GM12878 (cell line): ENCODE measurements around the gene ALAS1. TPM values are rescaled to one million over a fixed set of nuclear protein-coding genes. Genes with fewer than 3 reads are reported as not detected.

Source experiments
- ATAC-seq: fragments of 200-7000 bp; cut with Tn5 transposase; 3 replicates; pipeline ENCODE4 v1.9.1; 2020; ENCODE audit warnings: mild to moderate bottlenecking, moderate library complexity
- BruUV-seq: library from RNA; stranded (reverse); fragments of 400-500 nt; replicated peaks from 2 replicates; lab custom pipeline; 2021; lab: Mats Ljungman, UMichigan
- CTCF ChIA-PET: fragments of 300-600 bp; sonication (Branson Sonifier 250); formaldehyde crosslinking; extraction: SDS; loops from one replicate; lab custom pipeline; 2021; ENCODE audit warnings: inconsistent platforms; lab: Yijun Ruan, JAX
- POLR2A ChIA-PET: fragments of 350-600 bp; formaldehyde crosslinking; extraction: SDS; loops from one replicate; lab custom pipeline; 2021; ENCODE audit warnings: inconsistent platforms; lab: Charles Lee
- RAD21 ChIA-PET: fragments of 300-600 bp; sonication (Branson Sonifier 250); formaldehyde crosslinking; loops from one replicate; lab custom pipeline; 2023; ENCODE audit warnings: antibody characterized with exemption; ENCODE audit not compliant: unreplicated experiment; lab: Charles Lee
- SMC1A ChIA-PET: fragments of 300-600 bp; sonication (Branson Sonifier 250); formaldehyde crosslinking; loops from one replicate; lab custom pipeline; 2023; ENCODE audit not compliant: unreplicated experiment, uncharacterized antibody; lab: Charles Lee
- DNase-seq: peaks from one replicate; pipeline ENCODE4 v3.0.0-alpha.2; 2011; ENCODE audit warnings: low read depth, low spot score
- FAIRE-seq: peaks from 3 replicates; lab custom pipeline; 2011; peaks lifted over from hg19 to GRCh38; lab: Jason Lieb, UNC
- H2AFZ ChIP-seq: 2 replicates; pipeline ENCODE4 v1.6.0; 2011; ENCODE audit warnings: low read depth, low read length, control low read depth; ENCODE audit not compliant: control insufficient read depth
- H3K27ac ChIP-seq: 2 replicates; pipeline ENCODE4 v1.5.1; 2011; ENCODE audit warnings: control low read depth; ENCODE audit not compliant: control insufficient read depth, insufficient read depth
- H3K27me3 ChIP-seq, 2 experiments: replicated peaks in 1 of 2; 2 replicates each; pipeline versions ENCODE4 v1.6.0 to v1.6.1; 2011; ENCODE audit warnings: low read length in 1 of 2; ENCODE audit not compliant: control insufficient read depth in 2 of 2, insufficient read depth in 2 of 2
- H3K36me3 ChIP-seq, 2 experiments: 2 replicates each; pipeline ENCODE4 v1.5.1; 2011; ENCODE audit warnings: low read length in 1 of 2; ENCODE audit not compliant: control insufficient read depth in 2 of 2, insufficient read depth in 2 of 2
- H3K4me1 ChIP-seq: 2 replicates; pipeline ENCODE4 v1.6.1; 2011; ENCODE audit warnings: mild to moderate bottlenecking, low read length, moderate library complexity, mixed read lengths; ENCODE audit not compliant: control insufficient read depth, insufficient read depth
- H3K4me2 ChIP-seq: 2 replicates; pipeline ENCODE4 v1.6.0; 2011; ENCODE audit warnings: control low read depth; ENCODE audit not compliant: control insufficient read depth, insufficient read depth
- H3K4me3 ChIP-seq: fragments of 200-600 bp; sonication (generic); 2 replicates; pipeline ENCODE4 v1.5.1; 2016
- H3K79me2 ChIP-seq: 2 replicates; pipeline ENCODE4 v1.6.0; 2011; ENCODE audit warnings: low read length; ENCODE audit not compliant: control insufficient read depth, insufficient read depth
- H3K9ac ChIP-seq: 2 replicates; pipeline ENCODE4 v1.8.0; 2011; ENCODE audit warnings: low read length, control low read depth, mixed read lengths; ENCODE audit not compliant: control insufficient read depth, insufficient read depth
- H3K9me3 ChIP-seq: replicated peaks from 3 replicates; pipeline ENCODE4 v1.5.1; 2011; ENCODE audit warnings: mild to moderate bottlenecking, low read length; ENCODE audit not compliant: control insufficient read depth, insufficient read depth
- H4K20me1 ChIP-seq: 2 replicates; pipeline ENCODE4 v1.6.0; 2011; ENCODE audit not compliant: control insufficient read depth, insufficient read depth
- BMI1 ChIP-seq: fragments of 450-650 bp; IDR thresholded peaks from 2 replicates; pipeline ENCODE4 v1.6.1; 2016; ENCODE audit warnings: mild to moderate bottlenecking, moderate library complexity, borderline replicate concordance
- CHD2 ChIP-seq: IDR thresholded peaks from 2 replicates; pipeline ENCODE4 v1.6.1; 2011; ENCODE audit warnings: low read depth, low read length, improper control_type of control experiment, borderline replicate concordance
- DPF2 ChIP-seq: fragments of 450-650 bp; IDR thresholded peaks from 2 replicates; pipeline ENCODE4 v1.6.1; 2017; ENCODE audit warnings: mild to moderate bottlenecking
- ETV6 ChIP-seq, 2 experiments: fragments of 450-650 bp in 1 of 2; IDR thresholded peaks in 1 of 2; conservative IDR thresholded peaks in 1 of 2; 2 replicates each; pipeline ENCODE4 v1.6.1; 2014; ENCODE audit warnings: antibody characterized with exemption in 1 of 2, borderline replicate concordance in 1 of 2, low read depth in 1 of 2, mild to moderate bottlenecking in 1 of 2, moderate library complexity in 1 of 2
- FOXM1 ChIP-seq: IDR thresholded peaks from 2 replicates; pipeline ENCODE4 v1.6.1; 2012; ENCODE audit warnings: low read depth, mild to moderate bottlenecking, inconsistent platforms, low read length, moderate library complexity
- HCFC1 ChIP-seq: fragments of 150-350 bp; IDR thresholded peaks from 2 replicates; pipeline ENCODE4 v1.6.1; 2014; ENCODE audit warnings: low read length
- KDM1A ChIP-seq: fragments of 200-600 bp; sonication (generic); IDR thresholded peaks from 2 replicates; pipeline ENCODE4 v1.6.1; 2016; ENCODE audit warnings: borderline replicate concordance
- LARP7 ChIP-seq: fragments of 450-650 bp; IDR thresholded peaks from 2 replicates; pipeline ENCODE4 v1.6.1; 2017; ENCODE audit warnings: mild to moderate bottlenecking
- POLR2AphosphoS5 ChIP-seq: IDR thresholded peaks from 2 replicates; pipeline ENCODE4 v1.6.1; 2011; ENCODE audit warnings: mild to moderate bottlenecking, low read length, inconsistent platforms
- RELA ChIP-seq: fragments of 450-650 bp; IDR thresholded peaks from 2 replicates; pipeline ENCODE4 v1.8.0; 2014; ENCODE audit warnings: borderline replicate concordance; ENCODE audit not compliant: partially characterized antibody
- SIN3A ChIP-seq: IDR thresholded peaks from 2 replicates; pipeline ENCODE4 v1.6.1; 2012; ENCODE audit warnings: low read depth, low read length, improper control_type of control experiment
- TAF1 ChIP-seq: IDR thresholded peaks from 2 replicates; pipeline ENCODE4 v1.6.1; 2011; ENCODE audit warnings: mild to moderate bottlenecking, low read depth, low read length, borderline replicate concordance
- ZBED1 ChIP-seq: IDR thresholded peaks from 2 replicates; pipeline ENCODE4 v1.6.1; 2016; ENCODE audit warnings: borderline replicate concordance
- ZNF384 ChIP-seq: IDR thresholded peaks from 2 replicates; pipeline ENCODE4 v1.6.1; 2012; ENCODE audit warnings: low read depth, mild to moderate bottlenecking, low read length, improper control_type of control experiment, borderline replicate concordance
- WGBS: methylation state at CpG from one replicate; pipeline ENCODE4 v1.1.6; 2016; ENCODE audit warnings: low lambda C conversion rate; ENCODE audit not compliant: insufficient replicate concordance, insufficient coverage; ENCODE audit errors: missing lambda C conversion rate; 5-methylcytosine and 5-hydroxymethylcytosine counted together
- in situ Hi-C: fragments of 300-500 bp; cut with MboI; formaldehyde crosslinking; loops from 9 replicates; pipeline ENCODE4 v1.14.3; 2018; ENCODE audit warnings: mixed read lengths
- intact Hi-C: fragments of 100-400 bp; cut with micrococcal nuclease; formaldehyde crosslinking; loops from one replicate; pipeline ENCODE4 v1.14.2; 2022; ENCODE audit not compliant: unreplicated experiment
- polyA plus RNA-seq, 11 experiments: library from polyadenylated mRNA; depleted of rRNA in 4 of 11; unstranded in 6 of 11; stranded (reverse) in 5 of 11; fragments of >200 nt; fragmentation: Nextera tagmentation in 4 of 11; fragmentation: Illumina TruSeq in 1 of 11; extraction: Ambion mirVana in 4 of 11; extraction: Trizol in 1 of 11; gene quantifications; 1 replicate in 1 of 11; 2 replicates in 10 of 11; pipeline versions ENCODE4 v1.2.1 to v1.2.3, GENCODE V29; 2011 to 2016; ENCODE audit warnings: inconsistent platforms in 2 of 11, missing spikeins in 2 of 11, low read depth in 1 of 11
- total RNA-seq, 4 experiments: library from RNA; depleted of rRNA in 3 of 4; stranded (reverse); fragments of >200 nt in 3 of 4; fragmentation: Illumina TruSeq in 1 of 4; extraction: Trizol in 1 of 4; gene quantifications; 2 replicates each; pipeline versions ENCODE4 v1.2.1 to v1.2.3, GENCODE V29; 2013 to 2021
- TF ChIP-seq, protein P1 (sequence below): IDR thresholded peaks from 2 replicates; pipeline ENCODE4 v1.6.1; 2012; ENCODE audit warnings: low read depth, low read length, improper control_type of control experiment
- TF ChIP-seq, protein P2 (sequence below): IDR thresholded peaks from 2 replicates; pipeline ENCODE4 v1.6.1; 2012; ENCODE audit warnings: low read length, inconsistent platforms
- TF ChIP-seq, protein P3 (sequence below): IDR thresholded peaks from 2 replicates; pipeline ENCODE4 v1.6.1; 2011; ENCODE audit warnings: borderline replicate concordance, low read depth, mild to moderate bottlenecking, moderate library complexity, low read length; ENCODE audit not compliant: insufficient read depth, poor library complexity, severe bottlenecking

The ALAS1 gene
- total and polyA plus RNA-seq, 10 of the 15 experiments (the other 5 are each of a cell fraction or from before 2014, with no cell fraction given) = 69.9 to 115 (median 94.1) TPM

DNA sequence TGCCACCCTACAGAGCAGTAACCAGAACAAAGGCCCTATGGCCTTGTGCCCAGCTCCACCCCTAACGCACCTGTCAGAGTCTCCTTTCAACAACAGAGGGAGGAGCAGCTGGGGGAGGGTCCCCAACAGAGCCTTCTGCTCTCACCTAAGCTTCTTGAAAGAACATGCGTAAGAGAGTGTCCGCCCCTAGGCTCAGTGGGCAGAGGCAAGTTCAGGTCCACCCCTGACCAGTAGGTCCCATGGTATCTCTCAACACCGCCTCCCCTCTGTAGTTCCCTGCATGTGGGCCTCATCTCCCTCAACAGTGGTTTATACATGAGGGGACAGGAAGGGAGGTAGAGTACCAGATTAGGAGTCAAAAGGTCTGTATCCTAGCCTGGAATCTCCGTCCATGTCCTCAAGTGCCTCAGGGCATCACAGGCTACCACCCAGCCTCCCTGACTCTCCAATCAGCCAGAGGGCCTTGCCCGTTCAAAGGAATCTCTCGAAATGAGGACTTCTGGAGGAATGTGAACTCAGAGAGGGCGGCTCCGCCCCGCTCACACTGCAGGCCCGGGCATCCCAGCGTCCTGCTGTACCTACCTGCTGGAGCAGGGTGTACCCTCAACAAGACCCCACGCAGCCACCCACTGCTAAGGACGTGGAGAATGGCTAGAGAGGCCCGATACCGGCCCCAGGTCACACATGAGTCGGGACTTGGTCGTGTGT is 44.4 kb upstream of the ALAS1 start:
- Histone ChIP-seq H3K36me3 (peaks cover 4 to 6% of the 10 kb centered on the region in 2 experiments; a peak in 3 of 4 replicates), H3K4me1 (peaks cover 7% of the 10 kb centered on the region), H2AFZ (peak overlapping the region; percentile 95), H3K4me2 (peak overlapping the region; percentile 87), H3K9ac (peak overlapping the region; percentile 67), H3K79me2 (peaks cover 11% of the 10 kb centered on the region), H4K20me1 (no peaks in the 10 kb centered on the region), H3K27me3 (no peaks in the 10 kb centered on the region), H3K9me3 (no peaks in the 10 kb centered on the region), H3K4me3 (peak overlapping the region; percentile 76), H3K27ac (peak overlapping the region; percentile 75)
- RAD21 ChIA-PET = interaction anchor here (0.6 to 1.7 kb wide), 13 partner anchors 9 to 472 kb away, joined by 3 to 13 read pairs (median 4); partner anchors contain the start of genes DUSP7, RRP9 and TLR9
- FAIRE-seq (peak; percentile 64), DNase-seq (no peak), ATAC-seq (peak; percentile 34)
- 14% methylated on average over 18 of the region's 18 CpGs for WGBS
- intact Hi-C loops (loop anchor here (2.0 kb wide), 1 partner anchor 45 kb away; the partner anchor contains the start of gene ALAS1), in situ Hi-C loops (no loop called here)
- no TSS peak for BruUV-seq
- POLR2A ChIA-PET = interaction anchor here (0.6 to 1.6 kb wide), 5 partner anchors 43 to 158 kb away, joined by 4 to 7 read pairs (median 4); partner anchors contain the start of genes DUSP7, RPL29 and WDR82
- SMC1A ChIA-PET = interaction anchor here (1.0 to 1.7 kb wide), 8 partner anchors 31 to 152 kb away, joined by 3 to 10 read pairs (median 5); partner anchors contain the start of gene DUSP7
- no peak for TF ChIP-seq BMI1
- no peak for TF ChIP-seq TAF1
- no peak for TF ChIP-seq ZNF384
- no peak for TF ChIP-seq RELA
- TF ChIP-seq SIN3A = no peak
- no peak for TF ChIP-seq POLR2AphosphoS5
- TF ChIP-seq ETV6 (conservative IDR thresholded peaks at IDR 0.05 in 1 of 2, IDR thresholded peaks at IDR 0.05 in 1 of 2; ENCODE audit: borderline replicate concordance in 1 of 2, low read depth in 1 of 2) = no peak
- no peak for TF ChIP-seq KDM1A
- no peak for TF ChIP-seq LARP7
- no peak for TF ChIP-seq FOXM1
- TF ChIP-seq, protein P1, sequence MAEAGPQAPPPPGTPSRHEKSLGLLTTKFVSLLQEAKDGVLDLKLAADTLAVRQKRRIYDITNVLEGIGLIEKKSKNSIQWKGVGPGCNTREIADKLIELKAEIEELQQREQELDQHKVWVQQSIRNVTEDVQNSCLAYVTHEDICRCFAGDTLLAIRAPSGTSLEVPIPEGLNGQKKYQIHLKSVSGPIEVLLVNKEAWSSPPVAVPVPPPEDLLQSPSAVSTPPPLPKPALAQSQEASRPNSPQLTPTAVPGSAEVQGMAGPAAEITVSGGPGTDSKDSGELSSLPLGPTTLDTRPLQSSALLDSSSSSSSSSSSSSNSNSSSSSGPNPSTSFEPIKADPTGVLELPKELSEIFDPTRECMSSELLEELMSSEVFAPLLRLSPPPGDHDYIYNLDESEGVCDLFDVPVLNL = no peak
- TF ChIP-seq ZBED1 = no peak
- TF ChIP-seq, protein P2, sequence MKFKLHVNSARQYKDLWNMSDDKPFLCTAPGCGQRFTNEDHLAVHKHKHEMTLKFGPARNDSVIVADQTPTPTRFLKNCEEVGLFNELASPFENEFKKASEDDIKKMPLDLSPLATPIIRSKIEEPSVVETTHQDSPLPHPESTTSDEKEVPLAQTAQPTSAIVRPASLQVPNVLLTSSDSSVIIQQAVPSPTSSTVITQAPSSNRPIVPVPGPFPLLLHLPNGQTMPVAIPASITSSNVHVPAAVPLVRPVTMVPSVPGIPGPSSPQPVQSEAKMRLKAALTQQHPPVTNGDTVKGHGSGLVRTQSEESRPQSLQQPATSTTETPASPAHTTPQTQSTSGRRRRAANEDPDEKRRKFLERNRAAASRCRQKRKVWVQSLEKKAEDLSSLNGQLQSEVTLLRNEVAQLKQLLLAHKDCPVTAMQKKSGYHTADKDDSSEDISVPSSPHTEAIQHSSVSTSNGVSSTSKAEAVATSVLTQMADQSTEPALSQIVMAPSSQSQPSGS = no peak
- TF ChIP-seq DPF2 = no peak
- no peak for TF ChIP-seq CHD2
- TF ChIP-seq, protein P3, sequence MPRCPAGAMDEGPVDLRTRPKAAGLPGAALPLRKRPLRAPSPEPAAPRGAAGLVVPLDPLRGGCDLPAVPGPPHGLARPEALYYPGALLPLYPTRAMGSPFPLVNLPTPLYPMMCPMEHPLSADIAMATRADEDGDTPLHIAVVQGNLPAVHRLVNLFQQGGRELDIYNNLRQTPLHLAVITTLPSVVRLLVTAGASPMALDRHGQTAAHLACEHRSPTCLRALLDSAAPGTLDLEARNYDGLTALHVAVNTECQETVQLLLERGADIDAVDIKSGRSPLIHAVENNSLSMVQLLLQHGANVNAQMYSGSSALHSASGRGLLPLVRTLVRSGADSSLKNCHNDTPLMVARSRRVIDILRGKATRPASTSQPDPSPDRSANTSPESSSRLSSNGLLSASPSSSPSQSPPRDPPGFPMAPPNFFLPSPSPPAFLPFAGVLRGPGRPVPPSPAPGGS = no peak
- no peak for TF ChIP-seq HCFC1
- CTCF ChIA-PET = interaction anchor here (0.6 to 2.3 kb wide), 9 partner anchors 10 to 199 kb away, joined by 3 to 20 read pairs (median 8); partner anchors contain the start of gene DUSP7
